Measurements from ENCODE around the gene C5. TPM values are rescaled to one million over a fixed set of nuclear protein-coding genes. Genes with fewer than 3 reads are reported as not detected.

C5 gene
- total and polyA plus RNA-seq, 8 donors = 12.3 to 91.6 (median 77.8) TPM

DNA sequence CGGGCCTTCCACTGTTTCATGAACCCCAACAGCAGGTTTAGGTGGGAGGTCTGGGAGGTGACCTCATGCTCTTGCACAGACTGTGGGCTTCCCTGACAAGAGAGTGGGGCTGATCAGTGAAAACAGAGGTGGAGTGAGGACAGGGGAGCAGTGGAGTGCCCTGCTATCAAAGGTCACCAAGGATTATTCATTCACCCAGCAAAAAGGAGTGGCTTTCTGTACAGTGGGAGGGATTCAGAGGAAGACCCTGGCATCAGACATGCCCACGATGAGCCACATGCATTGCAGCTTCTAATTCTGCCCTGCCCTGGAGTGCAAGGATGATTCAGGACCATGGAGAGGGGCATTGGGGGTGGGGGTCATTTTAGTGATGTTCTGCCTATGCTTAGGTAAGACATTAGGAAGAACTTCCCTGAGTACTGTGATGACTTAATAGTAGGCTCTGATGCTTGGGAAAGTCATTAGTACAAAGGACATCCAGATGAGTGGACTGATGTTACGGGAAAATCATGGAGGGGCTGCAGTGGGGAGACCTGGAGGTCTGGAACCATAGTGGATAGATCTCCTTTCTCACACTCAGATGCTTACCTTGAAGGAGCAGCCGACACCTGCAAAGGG lies 136.3 kb downstream of the C5 start:
- DNase-seq (no peak), ATAC-seq (no peak)
- TF ChIP-seq, protein P1, sequence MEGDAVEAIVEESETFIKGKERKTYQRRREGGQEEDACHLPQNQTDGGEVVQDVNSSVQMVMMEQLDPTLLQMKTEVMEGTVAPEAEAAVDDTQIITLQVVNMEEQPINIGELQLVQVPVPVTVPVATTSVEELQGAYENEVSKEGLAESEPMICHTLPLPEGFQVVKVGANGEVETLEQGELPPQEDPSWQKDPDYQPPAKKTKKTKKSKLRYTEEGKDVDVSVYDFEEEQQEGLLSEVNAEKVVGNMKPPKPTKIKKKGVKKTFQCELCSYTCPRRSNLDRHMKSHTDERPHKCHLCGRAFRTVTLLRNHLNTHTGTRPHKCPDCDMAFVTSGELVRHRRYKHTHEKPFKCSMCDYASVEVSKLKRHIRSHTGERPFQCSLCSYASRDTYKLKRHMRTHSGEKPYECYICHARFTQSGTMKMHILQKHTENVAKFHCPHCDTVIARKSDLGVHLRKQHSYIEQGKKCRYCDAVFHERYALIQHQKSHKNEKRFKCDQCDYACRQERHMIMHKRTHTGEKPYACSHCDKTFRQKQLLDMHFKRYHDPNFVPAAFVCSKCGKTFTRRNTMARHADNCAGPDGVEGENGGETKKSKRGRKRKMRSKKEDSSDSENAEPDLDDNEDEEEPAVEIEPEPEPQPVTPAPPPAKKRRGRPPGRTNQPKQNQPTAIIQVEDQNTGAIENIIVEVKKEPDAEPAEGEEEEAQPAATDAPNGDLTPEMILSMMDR (IDR thresholded peaks at IDR 0.05) = no peak
- no peak overlapping the region for H3K27ac ChIP-seq
- H3K36me3 ChIP-seq = peaks cover 0 to 81% of the 10 kb centered on the region in 2 donors
- no peaks in the 10 kb centered on the region for H3K27me3 ChIP-seq
- H3K4me1 ChIP-seq = peaks cover 0 to 24% of the 10 kb centered on the region in 2 donors
- no peak overlapping the region for H3K4me3 ChIP-seq
- peaks cover 0 to 3% of the 10 kb centered on the region in 2 donors for H3K9me3 ChIP-seq
- intact Hi-C loops (cut with DNase I) = no loop called here

DNA sequence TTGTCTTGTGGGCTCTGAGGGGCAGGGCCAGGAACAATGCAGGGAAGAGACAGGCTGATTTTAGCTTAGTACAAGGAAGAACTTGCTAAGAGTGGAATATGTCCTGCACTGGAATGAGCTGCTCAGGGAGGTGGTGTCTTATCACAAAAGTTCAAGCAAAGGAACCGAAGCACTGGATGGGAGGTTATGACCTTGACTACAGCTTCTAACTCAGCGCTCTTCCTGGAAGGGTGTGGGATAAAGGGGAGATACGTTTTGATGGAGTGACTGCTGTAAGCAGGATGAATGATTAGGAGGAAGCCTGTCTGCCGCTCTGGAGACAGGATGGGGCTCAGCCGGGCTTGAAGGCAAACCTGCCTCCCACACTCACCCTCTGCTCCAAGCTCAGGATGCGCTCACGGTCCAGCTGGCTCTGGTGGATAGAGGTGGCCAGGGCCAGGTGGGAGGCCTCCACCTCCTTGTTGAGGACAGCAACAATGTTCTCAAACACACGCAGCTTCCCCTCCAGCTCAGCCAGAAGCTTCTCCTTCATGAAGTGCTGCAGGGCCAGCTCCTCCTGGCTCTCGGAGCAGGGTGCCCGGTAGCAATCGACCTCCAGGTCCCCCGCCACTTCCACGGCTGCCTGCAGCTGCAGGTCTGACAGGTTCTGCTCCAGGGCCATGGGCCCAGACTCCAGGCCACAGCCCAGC lies 137.0 kb downstream of the C5 start:
- intact Hi-C loops (cut with DNase I) = no loop called here
- TF ChIP-seq, protein P1 (IDR thresholded peaks at IDR 0.05) = no peak
- Histone ChIP-seq H3K4me3 (no peak overlapping the region), H3K36me3 (peaks cover 0 to 80% of the 10 kb centered on the region in 2 donors), H3K4me1 (peaks cover 0 to 22% of the 10 kb centered on the region in 2 donors), H3K27me3 (no peaks in the 10 kb centered on the region), H3K27ac (no peak overlapping the region), H3K9me3 (peaks cover 0 to 3% of the 10 kb centered on the region in 2 donors)
- ATAC-seq = no peak
- DNase-seq = no peak

DNA sequence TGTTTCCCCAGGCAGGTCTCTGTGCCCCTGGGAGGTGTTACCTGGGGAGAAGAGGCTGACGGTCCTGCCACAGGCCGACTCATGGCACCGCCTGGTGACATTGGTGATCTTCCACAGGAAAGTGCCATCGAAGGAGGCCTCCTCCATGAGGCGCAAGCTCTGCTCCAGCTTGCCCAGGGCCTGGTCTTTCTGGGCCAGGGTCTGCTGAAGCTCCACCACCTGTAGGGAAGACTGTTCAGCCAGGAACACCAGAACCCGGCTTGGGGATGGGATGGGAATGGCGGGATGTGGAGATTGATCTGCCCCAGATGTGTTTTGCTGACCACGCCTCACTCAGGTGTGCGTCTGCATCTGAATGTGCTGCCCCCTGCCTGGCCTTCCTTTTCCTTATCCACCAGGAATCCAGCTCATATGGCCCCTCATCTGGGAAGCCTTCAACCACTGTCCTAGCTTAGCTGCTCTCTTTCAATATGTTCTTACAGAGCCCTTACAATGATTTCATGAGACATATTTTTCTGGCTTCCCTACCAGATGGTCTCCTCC lies 138.7 kb downstream of the C5 start:
- no peaks in the 10 kb centered on the region for H3K9me3 ChIP-seq
- peaks cover 0 to 82% of the 10 kb centered on the region in 2 donors for H3K36me3 ChIP-seq
- no peaks in the 10 kb centered on the region for H3K27me3 ChIP-seq
- DNase-seq = no peak
- ATAC-seq = no peak
- no peak overlapping the region for H3K4me3 ChIP-seq
- TF ChIP-seq, protein P1 (IDR thresholded peaks at IDR 0.05) = no peak
- peaks cover 0 to 14% of the 10 kb centered on the region in 2 donors for H3K4me1 ChIP-seq
- intact Hi-C loops (cut with DNase I) = no loop called here
- H3K27ac ChIP-seq = no peak overlapping the region

DNA sequence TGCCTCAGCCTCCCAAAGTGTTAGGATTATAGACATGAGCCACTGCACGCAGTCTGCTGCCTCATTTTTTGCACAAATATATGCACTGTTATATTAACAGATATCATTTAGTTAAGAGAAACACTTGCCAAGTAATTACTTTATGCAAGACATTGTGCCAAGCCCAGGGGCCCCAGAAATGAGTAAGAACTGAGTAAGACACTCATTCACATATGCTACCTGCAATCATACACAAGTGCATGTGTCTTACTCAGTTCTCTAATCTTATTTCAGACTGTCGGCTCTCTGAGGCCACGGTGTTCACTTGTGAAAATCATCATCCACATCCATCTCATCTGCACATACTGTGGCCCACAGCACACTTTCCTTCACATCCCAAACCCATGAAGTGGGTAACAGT lies 139.4 kb downstream of the C5 start:
- DNase-seq (no peak), ATAC-seq (no peak)
- Histone ChIP-seq H3K4me3 (no peak overlapping the region), H3K9me3 (no peaks in the 10 kb centered on the region), H3K36me3 (peaks cover 0 to 86% of the 10 kb centered on the region in 2 donors), H3K27me3 (no peaks in the 10 kb centered on the region), H3K27ac (no peak overlapping the region), H3K4me1 (peaks cover 0 to 8% of the 10 kb centered on the region in 2 donors)
- intact Hi-C loops (cut with DNase I) = no loop called here
- TF ChIP-seq, protein P1 (IDR thresholded peaks at IDR 0.05) = no peak

DNA sequence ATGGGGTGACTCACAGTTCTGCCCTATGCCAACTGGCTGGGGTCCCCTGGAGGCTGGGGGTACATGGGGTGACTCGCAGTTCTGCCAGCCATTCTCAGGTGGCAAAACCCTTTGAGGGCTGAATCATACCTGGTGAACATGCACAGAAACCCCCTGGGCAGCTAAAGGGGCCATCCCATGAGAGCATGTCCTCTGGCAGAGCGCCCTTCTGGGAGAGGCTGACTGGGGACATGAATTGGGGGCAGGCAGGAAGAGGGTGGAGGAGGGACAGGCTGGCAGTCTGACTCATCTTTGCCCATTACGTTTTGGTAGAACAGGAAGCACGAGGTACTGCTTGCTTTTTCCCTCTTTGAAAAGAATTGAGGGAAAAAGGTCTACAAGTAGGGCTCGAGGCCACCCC lies 140.2 kb downstream of the C5 start:
- intact Hi-C loops (cut with DNase I) = no loop called here
- H3K27me3 ChIP-seq = no peaks in the 10 kb centered on the region
- no peak for ATAC-seq

More for the DNA sequence above, 140.2 kb downstream of the C5 start:
- H3K36me3 ChIP-seq = peaks cover 0 to 90% of the 10 kb centered on the region in 2 donors
- no peak overlapping the region for H3K27ac ChIP-seq
- H3K4me1 ChIP-seq = peaks cover 0 to 8% of the 10 kb centered on the region in 2 donors
- H3K4me3 ChIP-seq = no peak overlapping the region
- DNase-seq = no peak
- TF ChIP-seq, protein P1 (IDR thresholded peaks at IDR 0.05) = no peak
- no peaks in the 10 kb centered on the region for H3K9me3 ChIP-seq
